GM12878 (cell line): ENCODE results near the gene SPRED3. TPM values are rescaled to one million over a fixed set of nuclear protein-coding genes. Genes with fewer than 3 reads are reported as not detected.

Experiments
- ATAC-seq: fragments of 200-7000 bp; cut with Tn5 transposase; 3 replicates; pipeline ENCODE4 v1.9.1; 2020; ENCODE audit warnings: mild to moderate bottlenecking, moderate library complexity
- BruUV-seq: library from RNA; stranded (reverse); fragments of 400-500 nt; replicated peaks from 2 replicates; lab custom pipeline; 2021; lab: Mats Ljungman, UMichigan
- CTCF ChIA-PET: fragments of 300-600 bp; sonication (Branson Sonifier 250); formaldehyde crosslinking; extraction: SDS; loops from one replicate; lab custom pipeline; 2021; ENCODE audit warnings: inconsistent platforms; lab: Yijun Ruan, JAX
- POLR2A ChIA-PET: fragments of 350-600 bp; formaldehyde crosslinking; extraction: SDS; loops from one replicate; lab custom pipeline; 2021; ENCODE audit warnings: inconsistent platforms; lab: Charles Lee
- RAD21 ChIA-PET: fragments of 300-600 bp; sonication (Branson Sonifier 250); formaldehyde crosslinking; loops from one replicate; lab custom pipeline; 2023; ENCODE audit warnings: antibody characterized with exemption; ENCODE audit not compliant: unreplicated experiment; lab: Charles Lee
- SMC1A ChIA-PET: fragments of 300-600 bp; sonication (Branson Sonifier 250); formaldehyde crosslinking; loops from one replicate; lab custom pipeline; 2023; ENCODE audit not compliant: unreplicated experiment, uncharacterized antibody; lab: Charles Lee
- DNase-seq: peaks from one replicate; pipeline ENCODE4 v3.0.0-alpha.2; 2011; ENCODE audit warnings: low read depth, low spot score
- FAIRE-seq: peaks from 3 replicates; lab custom pipeline; 2011; peaks lifted over from hg19 to GRCh38; lab: Jason Lieb, UNC
- H2AFZ ChIP-seq: 2 replicates; pipeline ENCODE4 v1.6.0; 2011; ENCODE audit warnings: low read depth, low read length, control low read depth; ENCODE audit not compliant: control insufficient read depth
- H3K27ac ChIP-seq: 2 replicates; pipeline ENCODE4 v1.5.1; 2011; ENCODE audit warnings: control low read depth; ENCODE audit not compliant: control insufficient read depth, insufficient read depth
- H3K27me3 ChIP-seq, 2 experiments: replicated peaks in 1 of 2; 2 replicates each; pipeline versions ENCODE4 v1.6.0 to v1.6.1; 2011; ENCODE audit warnings: low read length in 1 of 2; ENCODE audit not compliant: control insufficient read depth in 2 of 2, insufficient read depth in 2 of 2
- H3K36me3 ChIP-seq, 2 experiments: 2 replicates each; pipeline ENCODE4 v1.5.1; 2011; ENCODE audit warnings: low read length in 1 of 2; ENCODE audit not compliant: control insufficient read depth in 2 of 2, insufficient read depth in 2 of 2
- H3K4me1 ChIP-seq: 2 replicates; pipeline ENCODE4 v1.6.1; 2011; ENCODE audit warnings: mild to moderate bottlenecking, low read length, moderate library complexity, mixed read lengths; ENCODE audit not compliant: control insufficient read depth, insufficient read depth
- H3K4me2 ChIP-seq: 2 replicates; pipeline ENCODE4 v1.6.0; 2011; ENCODE audit warnings: control low read depth; ENCODE audit not compliant: control insufficient read depth, insufficient read depth
- H3K4me3 ChIP-seq: fragments of 200-600 bp; sonication (generic); 2 replicates; pipeline ENCODE4 v1.5.1; 2016
- H3K79me2 ChIP-seq: 2 replicates; pipeline ENCODE4 v1.6.0; 2011; ENCODE audit warnings: low read length; ENCODE audit not compliant: control insufficient read depth, insufficient read depth
- H3K9ac ChIP-seq: 2 replicates; pipeline ENCODE4 v1.8.0; 2011; ENCODE audit warnings: low read length, control low read depth, mixed read lengths; ENCODE audit not compliant: control insufficient read depth, insufficient read depth
- H3K9me3 ChIP-seq: replicated peaks from 3 replicates; pipeline ENCODE4 v1.5.1; 2011; ENCODE audit warnings: mild to moderate bottlenecking, low read length; ENCODE audit not compliant: control insufficient read depth, insufficient read depth
- H4K20me1 ChIP-seq: 2 replicates; pipeline ENCODE4 v1.6.0; 2011; ENCODE audit not compliant: control insufficient read depth, insufficient read depth
- BHLHE40 ChIP-seq, 2 experiments: fragments of 450-650 bp in 1 of 2; IDR thresholded peaks; 2 replicates each; pipeline ENCODE4 v1.6.1; 2011 to 2017; ENCODE audit warnings: low read depth in 2 of 2, borderline replicate concordance in 1 of 2, improper control_type of control experiment in 1 of 2, low read length in 1 of 2, mild to moderate bottlenecking in 1 of 2
- BMI1 ChIP-seq: fragments of 450-650 bp; IDR thresholded peaks from 2 replicates; pipeline ENCODE4 v1.6.1; 2016; ENCODE audit warnings: mild to moderate bottlenecking, moderate library complexity, borderline replicate concordance
- BRCA1 ChIP-seq: IDR thresholded peaks from 2 replicates; pipeline ENCODE4 v1.6.1; 2011; ENCODE audit warnings: low read depth, low read length, improper control_type of control experiment
- FOXK2 ChIP-seq: fragments of 450-650 bp; IDR thresholded peaks from 2 replicates; pipeline ENCODE4 v1.6.1; 2017; ENCODE audit warnings: mild to moderate bottlenecking, moderate library complexity
- MYB ChIP-seq: fragments of 150-350 bp; IDR thresholded peaks from 2 replicates; pipeline ENCODE4 v1.6.1; 2014; ENCODE audit warnings: mild to moderate bottlenecking, low read depth, low read length, borderline replicate concordance
- NRF1 ChIP-seq: conservative IDR thresholded peaks from 2 replicates; pipeline ENCODE4 v1.6.1; 2011; ENCODE audit warnings: mild to moderate bottlenecking, low read depth, low read length, improper control_type of control experiment
- PBX3 ChIP-seq: IDR thresholded peaks from 2 replicates; pipeline ENCODE4 v1.6.1; 2011; ENCODE audit warnings: mild to moderate bottlenecking, low read depth, low read length, moderate library complexity; ENCODE audit not compliant: insufficient replicate concordance
- RAD21 ChIP-seq: IDR thresholded peaks from 2 replicates; pipeline ENCODE4 v1.6.1; 2011; ENCODE audit warnings: mild to moderate bottlenecking, low read depth, low read length, moderate library complexity; ENCODE audit not compliant: insufficient read depth
- whole genome bisulfite sequencing: methylation state at CpG from one replicate; pipeline ENCODE4 v1.1.6; 2016; ENCODE audit warnings: low lambda C conversion rate; ENCODE audit not compliant: insufficient replicate concordance, insufficient coverage; ENCODE audit errors: missing lambda C conversion rate; 5-methylcytosine and 5-hydroxymethylcytosine counted together
- in situ Hi-C: fragments of 300-500 bp; cut with MboI; formaldehyde crosslinking; loops from 9 replicates; pipeline ENCODE4 v1.14.3; 2018; ENCODE audit warnings: mixed read lengths
- intact Hi-C: fragments of 100-400 bp; cut with micrococcal nuclease; formaldehyde crosslinking; loops from one replicate; pipeline ENCODE4 v1.14.2; 2022; ENCODE audit not compliant: unreplicated experiment
- polyA plus RNA-seq, 11 experiments: library from polyadenylated mRNA; depleted of rRNA in 4 of 11; unstranded in 6 of 11; stranded (reverse) in 5 of 11; fragments of >200 nt; fragmentation: Nextera tagmentation in 4 of 11; fragmentation: Illumina TruSeq in 1 of 11; extraction: Ambion mirVana in 4 of 11; extraction: Trizol in 1 of 11; gene quantifications; 1 replicate in 1 of 11; 2 replicates in 10 of 11; pipeline versions ENCODE4 v1.2.1 to v1.2.3, GENCODE V29; 2011 to 2016; ENCODE audit warnings: inconsistent platforms in 2 of 11, missing spikeins in 2 of 11, low read depth in 1 of 11
- total RNA-seq, 4 experiments: library from RNA; depleted of rRNA in 3 of 4; stranded (reverse); fragments of >200 nt in 3 of 4; fragmentation: Illumina TruSeq in 1 of 4; extraction: Trizol in 1 of 4; gene quantifications; 2 replicates each; pipeline versions ENCODE4 v1.2.1 to v1.2.3, GENCODE V29; 2013 to 2021
- TF ChIP-seq, protein P1 (sequence below): fragments of 450-650 bp; formaldehyde crosslinking; IDR thresholded peaks from 2 replicates; pipeline ENCODE4 v1.4.0; 2020; ENCODE audit warnings: mild to moderate bottlenecking, moderate library complexity
- TF ChIP-seq, protein P2 (sequence below): IDR thresholded peaks from 2 replicates; pipeline ENCODE4 v1.6.1; 2011; ENCODE audit warnings: low read depth, mild to moderate bottlenecking, low read length, moderate library complexity, borderline replicate concordance; ENCODE audit errors: extremely low read depth
- TF ChIP-seq, protein P3 (sequence below): IDR thresholded peaks from 2 replicates; pipeline ENCODE4 v1.6.1; 2011; ENCODE audit warnings: borderline replicate concordance, low read depth, mild to moderate bottlenecking, moderate library complexity, low read length; ENCODE audit not compliant: insufficient read depth, poor library complexity, severe bottlenecking

The SPRED3 gene
- total and polyA plus RNA-seq, 10 of the 15 experiments (the other 5 are each of a cell fraction or from before 2014, with no cell fraction given): 0.09 to 1.5 (median 0.31) TPM; not detected in 2

- H3K4me3 ChIP-seq: no peak overlapping the region
- DNase-seq (no peak), ATAC-seq (no peak), FAIRE-seq (no peak)
- ChIA-PET POLR2A (no interaction called here), SMC1A (no interaction called here)
- in situ Hi-C loops: loop anchor here (25.0 kb wide), 1 partner anchor 215 kb away; the partner anchor contains the start of gene ACTN4
- 70% methylated on average over 7 of the region's 7 CpGs for whole genome bisulfite sequencing
- no peak overlapping the region for H3K27ac ChIP-seq
- TF ChIP-seq BMI1 (no peak), BHLHE40 (IDR thresholded peaks at IDR 0.05; ENCODE audit: borderline replicate concordance in 1 of 2, low read depth in 2 of 2, low read length in 1 of 2) (no peak), NRF1 (no peak), FOXK2 (no peak), PBX3 (no peak), RAD21 (no peak), MYB (no peak), BRCA1 (no peak)
- TF ChIP-seq, protein P1, sequence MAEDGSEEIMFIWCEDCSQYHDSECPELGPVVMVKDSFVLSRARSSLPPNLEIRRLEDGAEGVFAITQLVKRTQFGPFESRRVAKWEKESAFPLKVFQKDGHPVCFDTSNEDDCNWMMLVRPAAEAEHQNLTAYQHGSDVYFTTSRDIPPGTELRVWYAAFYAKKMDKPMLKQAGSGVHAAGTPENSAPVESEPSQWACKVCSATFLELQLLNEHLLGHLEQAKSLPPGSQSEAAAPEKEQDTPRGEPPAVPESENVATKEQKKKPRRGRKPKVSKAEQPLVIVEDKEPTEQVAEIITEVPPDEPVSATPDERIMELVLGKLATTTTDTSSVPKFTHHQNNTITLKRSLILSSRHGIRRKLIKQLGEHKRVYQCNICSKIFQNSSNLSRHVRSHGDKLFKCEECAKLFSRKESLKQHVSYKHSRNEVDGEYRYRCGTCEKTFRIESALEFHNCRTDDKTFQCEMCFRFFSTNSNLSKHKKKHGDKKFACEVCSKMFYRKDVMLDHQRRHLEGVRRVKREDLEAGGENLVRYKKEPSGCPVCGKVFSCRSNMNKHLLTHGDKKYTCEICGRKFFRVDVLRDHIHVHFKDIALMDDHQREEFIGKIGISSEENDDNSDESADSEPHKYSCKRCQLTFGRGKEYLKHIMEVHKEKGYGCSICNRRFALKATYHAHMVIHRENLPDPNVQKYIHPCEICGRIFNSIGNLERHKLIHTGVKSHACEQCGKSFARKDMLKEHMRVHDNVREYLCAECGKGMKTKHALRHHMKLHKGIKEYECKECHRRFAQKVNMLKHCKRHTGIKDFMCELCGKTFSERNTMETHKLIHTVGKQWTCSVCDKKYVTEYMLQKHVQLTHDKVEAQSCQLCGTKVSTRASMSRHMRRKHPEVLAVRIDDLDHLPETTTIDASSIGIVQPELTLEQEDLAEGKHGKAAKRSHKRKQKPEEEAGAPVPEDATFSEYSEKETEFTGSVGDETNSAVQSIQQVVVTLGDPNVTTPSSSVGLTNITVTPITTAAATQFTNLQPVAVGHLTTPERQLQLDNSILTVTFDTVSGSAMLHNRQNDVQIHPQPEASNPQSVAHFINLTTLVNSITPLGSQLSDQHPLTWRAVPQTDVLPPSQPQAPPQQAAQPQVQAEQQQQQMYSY: no peak
- TF ChIP-seq, protein P2, sequence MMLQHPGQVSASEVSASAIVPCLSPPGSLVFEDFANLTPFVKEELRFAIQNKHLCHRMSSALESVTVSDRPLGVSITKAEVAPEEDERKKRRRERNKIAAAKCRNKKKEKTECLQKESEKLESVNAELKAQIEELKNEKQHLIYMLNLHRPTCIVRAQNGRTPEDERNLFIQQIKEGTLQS: no peak
- TF ChIP-seq, protein P3, sequence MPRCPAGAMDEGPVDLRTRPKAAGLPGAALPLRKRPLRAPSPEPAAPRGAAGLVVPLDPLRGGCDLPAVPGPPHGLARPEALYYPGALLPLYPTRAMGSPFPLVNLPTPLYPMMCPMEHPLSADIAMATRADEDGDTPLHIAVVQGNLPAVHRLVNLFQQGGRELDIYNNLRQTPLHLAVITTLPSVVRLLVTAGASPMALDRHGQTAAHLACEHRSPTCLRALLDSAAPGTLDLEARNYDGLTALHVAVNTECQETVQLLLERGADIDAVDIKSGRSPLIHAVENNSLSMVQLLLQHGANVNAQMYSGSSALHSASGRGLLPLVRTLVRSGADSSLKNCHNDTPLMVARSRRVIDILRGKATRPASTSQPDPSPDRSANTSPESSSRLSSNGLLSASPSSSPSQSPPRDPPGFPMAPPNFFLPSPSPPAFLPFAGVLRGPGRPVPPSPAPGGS: no peak
- TF ChIP-seq, all 136 proteins: peak for 0
- H2AFZ ChIP-seq: no peak overlapping the region
- BruUV-seq: no TSS peak
- no peaks in the 10 kb centered on the region for H3K9me3 ChIP-seq
- H3K4me1 ChIP-seq: peaks cover 16% of the 10 kb centered on the region
- no peaks in the 10 kb centered on the region for H4K20me1 ChIP-seq
- ChIA-PET RAD21 (interaction anchor here (1.0 kb wide), 1 partner anchor 19 kb away, joined by 3 read pairs; the partner anchor contains the start of gene FAM98C), CTCF (interaction anchor here (0.7 kb wide), 1 partner anchor 15 kb away, joined by 3 read pairs; no protein-coding TSS in a partner anchor)
- H3K9ac ChIP-seq: no peak overlapping the region
- no peak overlapping the region for H3K4me2 ChIP-seq
- no peaks in the 10 kb centered on the region; a peak in 1 of 4 replicates for H3K27me3 ChIP-seq
- intact Hi-C loops: no loop called here
- no peaks in the 10 kb centered on the region for H3K79me2 ChIP-seq
- H3K36me3 ChIP-seq: no peaks in the 10 kb centered on the region
These were observed 33.9 kb downstream of the SPRED3 start for GRCh38 chr19:38422438-38422837.
